PC-9 (cell line): Measurements from ENCODE around the gene ATG16L1. TPM values are rescaled to one million over a fixed set of nuclear protein-coding genes. Genes with fewer than 3 reads are reported as not detected.

ENCODE experiments used
- BruUV-seq: library from RNA; stranded (reverse); fragments of 400-500 nt; replicated peaks from 2 replicates; lab custom pipeline; 2021; lab: Mats Ljungman, UMichigan
- CTCF ChIA-PET: fragments of 300-600 bp; sonication (Branson Sonifier 250); formaldehyde crosslinking; loops from one replicate; lab custom pipeline; 2022; ENCODE audit warnings: antibody characterized with exemption; lab: Charles Lee
- POLR2A ChIA-PET: fragments of 300-600 bp; sonication (Branson Sonifier 250); formaldehyde crosslinking; loops from one replicate; lab custom pipeline; 2022; ENCODE audit warnings: antibody characterized with exemption; ENCODE audit not compliant: unreplicated experiment; lab: Charles Lee
- DNase-seq, 2 experiments: peaks; one replicate each; pipeline versions ENCODE4 v3.0.0 to v3.0.0-alpha.2; 2015 to 2022; ENCODE audit warnings: mixed read lengths in 1 of 2
- H2AFZ ChIP-seq: fragments of 200-600 bp; sonication (generic); 2 replicates; pipeline ENCODE4 v1.8.1; 2017; ENCODE audit warnings: antibody characterized with exemption
- H3F3A ChIP-seq: fragments of 200-600 bp; sonication (generic); 2 replicates; pipeline ENCODE4 v1.8.1; 2017; ENCODE audit warnings: antibody characterized with exemption, mild to moderate bottlenecking, low read depth; ENCODE audit not compliant: insufficient read depth
- H3K27ac ChIP-seq: fragments of 200-600 bp; sonication (generic); 2 replicates; pipeline ENCODE4 v1.6.1; 2016; ENCODE audit warnings: mixed run types
- H3K27me3 ChIP-seq: fragments of 200-600 bp; sonication (generic); 2 replicates; pipeline ENCODE4 v1.6.1; 2016; ENCODE audit warnings: low read depth, mixed run types; ENCODE audit not compliant: insufficient read depth
- H3K36me3 ChIP-seq: fragments of 200-600 bp; sonication (generic); 2 replicates; pipeline ENCODE4 v1.6.1; 2016; ENCODE audit warnings: low read depth, mixed run types
- H3K4me1 ChIP-seq: fragments of 200-600 bp; sonication (generic); replicated peaks from 2 replicates; pipeline ENCODE4 v1.6.1; 2016; ENCODE audit warnings: mixed run types; ENCODE audit not compliant: insufficient read depth
- H3K4me2 ChIP-seq: fragments of 200-600 bp; sonication (generic); 2 replicates; pipeline ENCODE4 v1.6.1; 2017; ENCODE audit warnings: mixed run types
- H3K4me3 ChIP-seq: fragments of 200-600 bp; sonication (generic); 2 replicates; pipeline ENCODE4 v1.6.1; 2016; ENCODE audit warnings: mixed run types
- H3K79me2 ChIP-seq: fragments of 200-600 bp; sonication (generic); 2 replicates; pipeline ENCODE4 v1.6.1; 2017; ENCODE audit warnings: low read depth, mixed run types
- H3K9me2 ChIP-seq: fragments of 200-600 bp; sonication (generic); 2 replicates; pipeline ENCODE4 v1.8.1; 2017; ENCODE audit warnings: mild to moderate bottlenecking; ENCODE audit not compliant: insufficient read depth
- H3K9me3 ChIP-seq: fragments of 200-600 bp; sonication (generic); 2 replicates; pipeline ENCODE4 v1.8.1; 2016; ENCODE audit warnings: low read depth; ENCODE audit not compliant: insufficient read depth
- H4K20me1 ChIP-seq: fragments of 200-600 bp; sonication (generic); 2 replicates; pipeline ENCODE4 v1.8.1; 2017; ENCODE audit not compliant: insufficient read depth
- EZH2 ChIP-seq: fragments of 200-600 bp; sonication (generic); IDR thresholded peaks from 2 replicates; pipeline ENCODE4 v1.8.0; 2017; ENCODE audit warnings: antibody characterized with exemption, low read depth
- intact Hi-C: fragments of 100-400 bp; cut with micrococcal nuclease; formaldehyde crosslinking; loops from one replicate; pipeline ENCODE4 v1.10.0; 2022; ENCODE audit not compliant: unreplicated experiment
- total RNA-seq: library from RNA; stranded (reverse); gene quantifications from 2 replicates; pipeline ENCODE4 v1.2.3, GENCODE V29; 2021
- TF ChIP-seq, protein P1 (sequence below): fragments of 200-600 bp; sonication (generic); conservative IDR thresholded peaks from 2 replicates; pipeline ENCODE4 v1.6.1; 2017; ENCODE audit warnings: mixed run types, antibody characterized with exemption, mild to moderate bottlenecking, moderate library complexity

Gene ATG16L1
- total RNA-seq, 1 experiment from 2014 or later: 55.7 TPM

DNA sequence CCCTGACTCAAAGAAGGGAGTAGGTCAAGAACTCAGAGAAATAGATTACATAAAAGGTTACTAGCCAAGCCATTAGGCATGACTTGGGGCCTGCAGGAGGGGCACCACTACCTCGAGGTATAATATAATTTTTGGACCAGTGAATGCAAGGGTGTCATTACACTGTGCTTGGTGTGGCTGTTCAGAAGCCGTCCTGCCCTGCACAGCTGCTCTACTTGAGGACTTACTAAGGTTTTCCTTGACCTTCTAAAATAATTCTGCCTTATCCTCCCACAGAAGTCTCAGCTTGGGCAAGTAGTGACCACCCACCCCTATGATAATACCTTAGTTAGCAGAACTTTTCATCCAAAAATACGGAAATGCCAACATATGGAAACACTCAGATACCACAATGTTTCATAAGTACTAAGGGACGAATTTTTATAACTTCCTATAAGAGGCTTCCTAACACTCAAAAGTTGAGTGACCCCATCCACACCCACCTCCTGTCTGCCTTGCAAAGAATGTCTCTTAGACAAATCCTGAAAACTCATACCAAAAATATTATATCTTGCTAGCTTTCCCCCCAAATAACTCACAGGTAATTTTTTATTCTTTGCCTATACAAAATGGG, 17.7 kb upstream of the ATG16L1 start:
- H3K27me3 ChIP-seq: no peaks in the 10 kb centered on the region
- no peaks in the 10 kb centered on the region for H4K20me1 ChIP-seq
- CTCF ChIA-PET: no interaction called here
- no peak overlapping the region for H3K27ac ChIP-seq
- H3K4me1 ChIP-seq: no peaks in the 10 kb centered on the region
- BruUV-seq: no TSS peak
- H3K9me3 ChIP-seq: no peaks in the 10 kb centered on the region
- H3K4me2 ChIP-seq: no peak overlapping the region
- TF ChIP-seq EZH2: no peak
- TF ChIP-seq, protein P1, sequence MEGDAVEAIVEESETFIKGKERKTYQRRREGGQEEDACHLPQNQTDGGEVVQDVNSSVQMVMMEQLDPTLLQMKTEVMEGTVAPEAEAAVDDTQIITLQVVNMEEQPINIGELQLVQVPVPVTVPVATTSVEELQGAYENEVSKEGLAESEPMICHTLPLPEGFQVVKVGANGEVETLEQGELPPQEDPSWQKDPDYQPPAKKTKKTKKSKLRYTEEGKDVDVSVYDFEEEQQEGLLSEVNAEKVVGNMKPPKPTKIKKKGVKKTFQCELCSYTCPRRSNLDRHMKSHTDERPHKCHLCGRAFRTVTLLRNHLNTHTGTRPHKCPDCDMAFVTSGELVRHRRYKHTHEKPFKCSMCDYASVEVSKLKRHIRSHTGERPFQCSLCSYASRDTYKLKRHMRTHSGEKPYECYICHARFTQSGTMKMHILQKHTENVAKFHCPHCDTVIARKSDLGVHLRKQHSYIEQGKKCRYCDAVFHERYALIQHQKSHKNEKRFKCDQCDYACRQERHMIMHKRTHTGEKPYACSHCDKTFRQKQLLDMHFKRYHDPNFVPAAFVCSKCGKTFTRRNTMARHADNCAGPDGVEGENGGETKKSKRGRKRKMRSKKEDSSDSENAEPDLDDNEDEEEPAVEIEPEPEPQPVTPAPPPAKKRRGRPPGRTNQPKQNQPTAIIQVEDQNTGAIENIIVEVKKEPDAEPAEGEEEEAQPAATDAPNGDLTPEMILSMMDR: no peak
- intact Hi-C loops: no loop called here
- H3K36me3 ChIP-seq: no peaks in the 10 kb centered on the region
- POLR2A ChIA-PET: interaction anchor here (0.6 kb wide), 1 partner anchor 63 kb away, joined by 19 read pairs; no protein-coding TSS in a partner anchor
- no peak for DNase-seq
- H2AFZ ChIP-seq: no peak overlapping the region
- no peaks in the 10 kb centered on the region; the same call in 1 of the 2 replicates for H3F3A ChIP-seq
- H3K4me3 ChIP-seq: no peak overlapping the region
- no peaks in the 10 kb centered on the region for H3K79me2 ChIP-seq
- H3K9me2 ChIP-seq: no peaks in the 10 kb centered on the region

DNA sequence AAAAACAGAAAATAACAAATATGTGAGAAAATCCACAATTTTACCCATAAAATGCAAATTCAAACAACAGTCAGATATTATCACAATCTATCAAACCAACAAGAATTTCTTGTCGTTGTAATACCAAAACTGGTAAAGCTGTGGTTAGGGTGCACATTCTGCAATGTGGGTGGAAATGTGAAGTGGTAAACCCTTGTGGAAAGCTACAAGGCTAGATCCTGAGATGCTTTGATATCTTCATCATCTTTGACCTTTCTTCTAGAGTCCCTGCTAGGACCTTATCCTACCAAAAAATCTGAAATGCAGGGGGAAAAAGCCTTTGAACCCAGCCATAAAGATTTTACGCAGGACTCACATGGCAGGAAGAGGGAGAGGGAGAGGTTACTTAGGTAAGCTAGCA, 17.2 kb upstream of the ATG16L1 start:
- no peaks in the 10 kb centered on the region for H3K79me2 ChIP-seq
- intact Hi-C loops: no loop called here
- no peak overlapping the region for H3K4me3 ChIP-seq
- no peak for DNase-seq
- H3K9me3 ChIP-seq: no peaks in the 10 kb centered on the region
- no peaks in the 10 kb centered on the region for H3K4me1 ChIP-seq
- no TSS peak for BruUV-seq
- H3K4me2 ChIP-seq: no peak overlapping the region
- CTCF ChIA-PET: interaction anchor here (0.6 kb wide), 1 partner anchor 205 kb away, joined by 3 read pairs; no protein-coding TSS in a partner anchor
- no peaks in the 10 kb centered on the region for H4K20me1 ChIP-seq
- no peaks in the 10 kb centered on the region for H3K9me2 ChIP-seq
- H3K27ac ChIP-seq: no peak overlapping the region
- no peaks in the 10 kb centered on the region for H3K27me3 ChIP-seq
- H3K36me3 ChIP-seq: no peaks in the 10 kb centered on the region
- no peaks in the 10 kb centered on the region; the same call in 1 of the 2 replicates for H3F3A ChIP-seq
- POLR2A ChIA-PET: no interaction called here
- TF ChIP-seq, protein P1: no peak
- no peak for TF ChIP-seq EZH2
- H2AFZ ChIP-seq: no peak overlapping the region

DNA sequence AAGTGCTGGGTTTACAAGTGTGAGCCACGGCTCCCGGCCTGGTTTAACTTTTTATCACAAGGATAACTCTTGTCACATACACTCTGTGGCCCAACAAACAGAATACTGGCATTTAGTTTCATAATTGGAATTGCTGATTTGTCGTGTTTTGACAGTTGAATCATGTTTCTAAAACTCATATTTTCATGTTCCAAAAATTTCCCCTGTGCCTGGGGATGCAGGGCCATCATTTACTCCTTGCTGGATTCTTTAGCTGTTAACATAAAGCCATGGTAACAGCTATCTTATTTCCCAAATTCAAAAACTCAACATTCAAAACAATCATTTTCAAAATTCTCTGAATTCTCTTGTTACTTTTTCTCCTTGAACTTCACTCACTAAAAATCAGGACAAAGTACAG, 16.5 kb upstream of the ATG16L1 start:
- CTCF ChIA-PET: interaction anchor here (0.7 kb wide), 1 partner anchor 129 kb away, joined by 28 read pairs; no protein-coding TSS in a partner anchor
- no peaks in the 10 kb centered on the region for H3K27me3 ChIP-seq
- peaks cover 6% of the 10 kb centered on the region for H3K4me1 ChIP-seq
- POLR2A ChIA-PET: no interaction called here
- no peaks in the 10 kb centered on the region; the same call in 1 of the 2 replicates for H3F3A ChIP-seq
- no peak for DNase-seq
- no TSS peak for BruUV-seq
- H3K4me2 ChIP-seq: no peak overlapping the region
- H3K36me3 ChIP-seq: no peaks in the 10 kb centered on the region
- no peak overlapping the region for H3K4me3 ChIP-seq
- no peaks in the 10 kb centered on the region for H3K9me3 ChIP-seq
- no peaks in the 10 kb centered on the region for H3K79me2 ChIP-seq
- no peak for TF ChIP-seq EZH2
- TF ChIP-seq, protein P1: no peak
- H2AFZ ChIP-seq: no peak overlapping the region
- H3K27ac ChIP-seq: no peak overlapping the region
- H3K9me2 ChIP-seq: no peaks in the 10 kb centered on the region
- no peaks in the 10 kb centered on the region for H4K20me1 ChIP-seq
- intact Hi-C loops: no loop called here
